ENCODE measurements around the gene FOSL1. TPM values are rescaled to one million over a fixed set of nuclear protein-coding genes. Genes with fewer than 3 reads are reported as not detected.
A peak's percentile ranks its signal among the peaks of the same experiment; 100 is the strongest.

The FOSL1 gene
- total and polyA plus RNA-seq, 2 of the 13 experiments (the other 11 are each of a cell fraction or from before 2014, with no cell fraction given): 4.0 to 4.1 TPM

GRCh38 chr11:65856689-65857499 lies 43.3 kb downstream of the FOSL1 start (continued):
- TF ChIP-seq RERE (CRISPR knock-in tag; IDR thresholded peaks at IDR 0.05; ENCODE audit: low read depth): no peak
- peak; percentile 67 for TF ChIP-seq ZFX (CRISPR knock-in tag; IDR thresholded peaks at IDR 0.05; ENCODE audit: low read depth)
- peak; percentile 70 for TF ChIP-seq ZNF687 (CRISPR knock-in tag; IDR thresholded peaks at IDR 0.05)
- TF ChIP-seq ZNF296 (CRISPR knock-in tag; conservative IDR thresholded peaks at IDR 0.05): peak; percentile 73; the same call in 1 of the 2 replicates
- TF ChIP-seq KLF16 (CRISPR knock-in tag; IDR thresholded peaks at IDR 0.05): peak in 1 of 2 experiments; percentile 62; a peak in 2 of 4 replicates
- TF ChIP-seq ZNF18 (CRISPR knock-in tag; IDR thresholded peaks at IDR 0.05; ENCODE audit: insufficient replicate concordance): peak; percentile 13
- peak; percentile 82 for TF ChIP-seq THAP11 (CRISPR knock-in tag; IDR thresholded peaks at IDR 0.05)
- no peak for TF ChIP-seq ARID3A (IDR thresholded peaks at IDR 0.05; ENCODE audit: low read depth, low read length)
- no peak for TF ChIP-seq ZNF619 (CRISPR knock-in tag; IDR thresholded peaks at IDR 0.05)
- TF ChIP-seq KDM3A (CRISPR knock-in tag; IDR thresholded peaks at IDR 0.05; ENCODE audit: low read depth): peak; percentile 25; the same call in 1 of the 2 replicates
